ENCODE data around the gene HDAC1.

The HDAC1 gene

GRCh38 chr1:32377541-32378220 is 85.8 kb downstream of the HDAC1 start:
- no peak overlapping the region for H3K4me3 ChIP-seq (ENCODE audit: low read depth, low read length)
- no peak for TF ChIP-seq CTCF (IDR thresholded peaks at IDR 0.05; ENCODE audit: borderline replicate concordance, insufficient read depth, low read depth, low read length)

GRCh38 chr1:32380057-32380456 is 88.2 kb downstream of the HDAC1 start:
- no peak overlapping the region for H3K4me3 ChIP-seq (ENCODE audit: low read depth, low read length)
- TF ChIP-seq CTCF (IDR thresholded peaks at IDR 0.05; ENCODE audit: borderline replicate concordance, insufficient read depth, low read depth, low read length), result no peak
